PC-3 (cell line): ENCODE data around the gene MRPL21. TPM values are rescaled to one million over a fixed set of nuclear protein-coding genes. Genes with fewer than 3 reads are reported as not detected.

ENCODE experiments used
- ATAC-seq: fragments of 200-7000 bp; cut with Tn5 transposase; 2 replicates; pipeline ENCODE4 v1.9.1; 2020; ENCODE audit warnings: mild to moderate bottlenecking, moderate library complexity
- BruUV-seq: library from RNA; stranded (reverse); fragments of 400-500 nt; replicated peaks from 2 replicates; lab custom pipeline; 2021; lab: Mats Ljungman, UMichigan
- CTCF ChIA-PET: fragments of 300-600 bp; sonication (Branson Sonifier 250); formaldehyde crosslinking; loops from one replicate; lab custom pipeline; 2022; ENCODE audit warnings: antibody characterized with exemption; lab: Charles Lee
- POLR2A ChIA-PET: fragments of 300-600 bp; sonication (Branson Sonifier 250); formaldehyde crosslinking; loops from one replicate; lab custom pipeline; 2022; ENCODE audit warnings: antibody characterized with exemption; ENCODE audit not compliant: unreplicated experiment; lab: Charles Lee
- DNase-seq: peaks from one replicate; pipeline ENCODE4 v3.0.0-alpha.2; 2015
- H2AFZ ChIP-seq: fragments of 300-600 bp; sonication (generic); 2 replicates; pipeline ENCODE4 v1.6.0; 2016; ENCODE audit warnings: antibody characterized with exemption, low read length
- H3F3A ChIP-seq: fragments of 300-600 bp; sonication (generic); one replicate; pipeline ENCODE4 v1.6.0; 2017; ENCODE audit warnings: antibody characterized with exemption, low read length, control low read depth, mild to moderate bottlenecking; ENCODE audit not compliant: unreplicated experiment
- H3K27ac ChIP-seq: fragments of 300-600 bp; sonication (generic); 2 replicates; pipeline ENCODE4 v1.5.1; 2016; ENCODE audit warnings: mild to moderate bottlenecking, low read length
- H3K27me3 ChIP-seq: fragments of 300-600 bp; sonication (generic); 2 replicates; pipeline ENCODE4 v1.6.1; 2016; ENCODE audit warnings: low read length, mixed read lengths
- H3K36me3 ChIP-seq: fragments of 300-600 bp; sonication (generic); 2 replicates; pipeline ENCODE4 v1.6.1; 2016; ENCODE audit warnings: low read depth, mixed run types, low read length, mixed read lengths
- H3K4me1 ChIP-seq: fragments of 300-600 bp; sonication (generic); 2 replicates; pipeline ENCODE4 v1.5.1; 2016; ENCODE audit warnings: low read length; ENCODE audit not compliant: insufficient read depth
- H3K4me2 ChIP-seq: fragments of 300-600 bp; sonication (generic); 2 replicates; pipeline ENCODE4 v1.6.0; 2016; ENCODE audit warnings: low read length
- H3K4me3 ChIP-seq: fragments of 300-600 bp; sonication (generic); 2 replicates; pipeline ENCODE4 v1.5.1; 2016; ENCODE audit warnings: mild to moderate bottlenecking, low read length, mixed read lengths
- H3K79me2 ChIP-seq: fragments of 300-600 bp; sonication (generic); 2 replicates; pipeline ENCODE4 v1.6.1; 2017; ENCODE audit warnings: low read length, mixed read lengths
- H3K9ac ChIP-seq: fragments of 300-600 bp; sonication (generic); 2 replicates; pipeline ENCODE4 v1.6.0; 2016; ENCODE audit warnings: mild to moderate bottlenecking, low read length
- H3K9me2 ChIP-seq: fragments of 300-600 bp; sonication (generic); replicated peaks from 2 replicates; pipeline ENCODE4 v1.6.1; 2016; ENCODE audit warnings: mixed run types, low read length, mixed read lengths
- H3K9me3 ChIP-seq: fragments of 300-600 bp; sonication (generic); 2 replicates; pipeline ENCODE4 v1.6.1; 2016; ENCODE audit warnings: low read length, mixed read lengths
- H4K20me1 ChIP-seq: fragments of 300-600 bp; sonication (generic); 2 replicates; pipeline ENCODE4 v1.6.1; 2016; ENCODE audit warnings: low read length, mixed read lengths
- EZH2 ChIP-seq: fragments of 300-600 bp; sonication (generic); IDR thresholded peaks from one replicate; pipeline ENCODE4 v1.6.1; 2017; ENCODE audit warnings: antibody characterized with exemption, mild to moderate bottlenecking, low read length; ENCODE audit not compliant: unreplicated experiment
- EZH2phosphoT487 ChIP-seq: fragments of 300-600 bp; sonication (generic); IDR thresholded peaks from 2 replicates; pipeline ENCODE4 v1.6.1; 2018; ENCODE audit warnings: mild to moderate bottlenecking, antibody characterized with exemption, low read length, borderline replicate concordance
- intact Hi-C: fragments of 100-400 bp; cut with micrococcal nuclease; formaldehyde crosslinking; loops from 2 replicates; pipeline ENCODE4 v1.9.0; 2023
- total RNA-seq: library from RNA; depleted of rRNA; stranded (reverse); fragments of >200 nt; gene quantifications from 2 replicates; pipeline ENCODE4 v1.2.3, GENCODE V29; 2014
- TF ChIP-seq, protein P1 (sequence below): fragments of 300-600 bp; sonication (generic); conservative IDR thresholded peaks from 2 replicates; pipeline ENCODE4 v1.5.1; 2017; ENCODE audit warnings: antibody characterized with exemption, low read depth, mild to moderate bottlenecking, low read length

The MRPL21 gene
- total RNA-seq, 1 experiment from 2014 or later: 230 TPM

DNA sequence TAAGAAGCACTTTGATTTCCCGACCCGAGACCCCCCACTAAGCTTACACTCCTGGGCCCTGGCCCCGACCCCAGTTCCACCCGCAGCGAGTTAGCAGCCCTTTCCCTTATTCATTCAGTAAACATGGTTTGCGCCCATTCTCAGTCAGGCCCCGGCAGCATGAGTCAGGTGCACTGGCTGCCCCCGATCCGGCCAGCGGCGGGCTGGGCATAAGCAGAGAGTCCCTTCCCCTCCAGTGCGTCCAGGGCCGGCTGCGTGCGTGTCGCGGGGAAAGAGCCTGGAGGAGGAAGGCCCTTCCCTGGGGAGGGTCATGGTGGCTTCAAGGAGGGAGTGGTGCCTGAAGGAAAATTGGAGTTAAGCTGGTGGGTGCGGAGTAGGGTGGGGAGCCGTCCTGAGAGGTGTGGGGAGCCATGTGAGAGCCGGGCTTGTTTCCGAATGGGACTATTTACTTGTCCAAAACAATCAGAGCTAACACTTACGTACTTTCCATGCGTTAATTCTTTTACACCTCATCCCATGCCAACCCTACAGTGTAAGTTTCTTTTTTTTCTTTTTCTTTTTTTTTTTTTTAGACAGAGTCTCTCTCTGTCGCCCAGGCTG lies 716 bp upstream of the MRPL21 start:
- POLR2A ChIA-PET: no interaction called here
- intact Hi-C loops: loop anchor here (5.0 kb wide), 1 partner anchor 62 kb away; the partner anchor contains the start of gene CPT1A

DNA sequence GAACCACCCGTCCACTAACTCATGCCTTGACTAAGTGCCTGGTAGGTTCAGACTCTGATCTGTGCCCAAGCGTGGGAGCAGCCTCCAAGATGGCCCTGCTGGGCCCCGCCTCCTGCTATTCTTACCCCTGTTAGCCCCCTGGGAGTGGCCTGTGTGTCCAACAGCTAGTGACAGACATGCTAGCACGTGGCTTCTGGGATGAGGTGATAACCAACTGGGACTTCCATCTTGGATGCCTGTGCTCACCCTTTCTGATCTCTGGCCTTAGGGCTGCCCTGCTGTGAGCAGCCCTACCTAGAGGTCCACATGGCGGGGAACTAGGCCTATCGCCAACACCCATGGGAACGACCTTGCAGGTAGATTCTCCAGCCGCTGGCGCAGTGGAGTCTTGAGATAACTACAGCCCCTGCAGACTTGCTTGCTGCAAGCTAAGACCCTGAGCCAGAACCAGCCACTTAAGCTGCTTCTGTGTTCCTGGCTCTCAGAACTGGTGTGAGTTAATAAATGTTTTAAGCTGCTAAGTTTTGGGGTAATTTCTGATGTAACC lies 2.7 kb downstream of the MRPL21 start:
- H3K27me3 ChIP-seq: no peaks in the 10 kb centered on the region
- POLR2A ChIA-PET: no interaction called here
- peaks cover 41% of the 10 kb centered on the region for H3K36me3 ChIP-seq
- H2AFZ ChIP-seq: no peak overlapping the region
- peaks cover 23% of the 10 kb centered on the region for H3K4me1 ChIP-seq
- H3K9me2 ChIP-seq: no peaks in the 10 kb centered on the region
- peaks cover 70% of the 10 kb centered on the region for H3K79me2 ChIP-seq
- H3F3A ChIP-seq: no peaks in the 10 kb centered on the region
- no peak overlapping the region for H3K27ac ChIP-seq
- no peaks in the 10 kb centered on the region for H3K9me3 ChIP-seq
- TF ChIP-seq EZH2 (no peak), EZH2phosphoT487 (no peak)
- TF ChIP-seq, protein P1, sequence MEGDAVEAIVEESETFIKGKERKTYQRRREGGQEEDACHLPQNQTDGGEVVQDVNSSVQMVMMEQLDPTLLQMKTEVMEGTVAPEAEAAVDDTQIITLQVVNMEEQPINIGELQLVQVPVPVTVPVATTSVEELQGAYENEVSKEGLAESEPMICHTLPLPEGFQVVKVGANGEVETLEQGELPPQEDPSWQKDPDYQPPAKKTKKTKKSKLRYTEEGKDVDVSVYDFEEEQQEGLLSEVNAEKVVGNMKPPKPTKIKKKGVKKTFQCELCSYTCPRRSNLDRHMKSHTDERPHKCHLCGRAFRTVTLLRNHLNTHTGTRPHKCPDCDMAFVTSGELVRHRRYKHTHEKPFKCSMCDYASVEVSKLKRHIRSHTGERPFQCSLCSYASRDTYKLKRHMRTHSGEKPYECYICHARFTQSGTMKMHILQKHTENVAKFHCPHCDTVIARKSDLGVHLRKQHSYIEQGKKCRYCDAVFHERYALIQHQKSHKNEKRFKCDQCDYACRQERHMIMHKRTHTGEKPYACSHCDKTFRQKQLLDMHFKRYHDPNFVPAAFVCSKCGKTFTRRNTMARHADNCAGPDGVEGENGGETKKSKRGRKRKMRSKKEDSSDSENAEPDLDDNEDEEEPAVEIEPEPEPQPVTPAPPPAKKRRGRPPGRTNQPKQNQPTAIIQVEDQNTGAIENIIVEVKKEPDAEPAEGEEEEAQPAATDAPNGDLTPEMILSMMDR: no peak
- intact Hi-C loops: loop anchor here (5.0 kb wide), 1 partner anchor 59 kb away; the partner anchor contains the start of gene CPT1A
- no peak for ATAC-seq
- no TSS peak for BruUV-seq
- H4K20me1 ChIP-seq: peaks cover 18% of the 10 kb centered on the region; the same call in 1 of the 2 replicates
- no peak overlapping the region for H3K4me3 ChIP-seq
- no peak overlapping the region for H3K4me2 ChIP-seq
- CTCF ChIA-PET: no interaction called here
- no peak for DNase-seq
- H3K9ac ChIP-seq: no peak overlapping the region

More for the DNA sequence above, 716 bp upstream of the MRPL21 start:
- TSS peak; percentile 38 for BruUV-seq
- Histone ChIP-seq H3K9me3 (no peaks in the 10 kb centered on the region), H3K27ac (peak overlapping the region; percentile 43), H3K4me3 (peak overlapping the region; percentile 86), H3K9ac (peak overlapping the region; percentile 85), H4K20me1 (peaks cover 18% of the 10 kb centered on the region; the same call in 1 of the 2 replicates), H3K4me1 (peaks cover 27% of the 10 kb centered on the region), H3F3A (no peaks in the 10 kb centered on the region), H3K27me3 (no peaks in the 10 kb centered on the region), H3K9me2 (no peaks in the 10 kb centered on the region), H3K79me2 (peaks cover 78% of the 10 kb centered on the region), H3K4me2 (peak overlapping the region; percentile 79), H3K36me3 (peaks cover 22% of the 10 kb centered on the region), H2AFZ (peak overlapping the region; percentile 95)
- peak; percentile 49 for DNase-seq
- peak; percentile 51 for ATAC-seq
- CTCF ChIA-PET: interaction anchor here (0.6 to 0.7 kb wide), 2 partner anchors 78 to 183 kb away, joined by 3 to 4 read pairs; no protein-coding TSS in a partner anchor
- TF ChIP-seq EZH2phosphoT487 (no peak), EZH2 (no peak)
- TF ChIP-seq, protein P1: no peak

DNA sequence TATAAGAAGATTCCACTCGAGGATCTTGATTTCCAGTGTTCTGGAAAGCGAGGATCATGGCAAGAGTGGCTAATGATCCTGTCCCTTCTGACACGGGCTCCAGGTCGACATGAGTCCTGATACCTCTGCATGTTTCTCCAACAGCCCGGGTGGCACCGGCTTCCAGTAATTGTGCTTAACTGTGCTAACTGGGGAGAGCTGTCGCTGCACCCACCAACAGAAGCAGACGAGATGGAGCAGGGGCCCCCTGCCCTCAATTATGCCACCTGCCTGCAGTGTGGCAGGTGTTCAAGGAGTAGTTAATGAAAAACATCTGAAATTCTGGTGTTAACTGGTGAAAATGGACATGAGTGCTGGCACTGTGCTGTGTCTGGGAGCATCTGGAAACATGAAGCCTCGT lies 6.2 kb downstream of the MRPL21 start:
- POLR2A ChIA-PET: no interaction called here

More for the DNA sequence above, 6.2 kb downstream of the MRPL21 start:
- Histone ChIP-seq H3K27me3 (no peaks in the 10 kb centered on the region), H3K36me3 (peaks cover 61% of the 10 kb centered on the region), H3K4me3 (no peak overlapping the region), H3K79me2 (peaks cover 35% of the 10 kb centered on the region), H3K27ac (no peak overlapping the region), H3F3A (no peaks in the 10 kb centered on the region), H3K4me1 (peaks cover 8% of the 10 kb centered on the region), H3K9me2 (no peaks in the 10 kb centered on the region), H3K9me3 (no peaks in the 10 kb centered on the region), H4K20me1 (peaks cover 14% of the 10 kb centered on the region; the same call in 1 of the 2 replicates), H2AFZ (no peak overlapping the region), H3K9ac (no peak overlapping the region), H3K4me2 (no peak overlapping the region)
- DNase-seq (no peak), ATAC-seq (no peak)
- TF ChIP-seq EZH2phosphoT487 (no peak), EZH2 (no peak)
- TF ChIP-seq, protein P1: no peak
- CTCF ChIA-PET: no interaction called here
- BruUV-seq: no TSS peak
- intact Hi-C loops: no loop called here
